ENCODE measurements around the gene GSC2.

The GSC2 gene

GRCh38 chr22:19137384-19138216 lies 12.5 kb downstream of the GSC2 start:
- Histone ChIP-seq H3K4me1 (ENCODE audit: control insufficient read depth, insufficient read depth, low read length) (no peaks in the 10 kb centered on the region), H3K9ac (ENCODE audit: low read length) (no peak overlapping the region), H3K4me3 (ENCODE audit: low read depth, low read length) (no peak overlapping the region), H3K27ac (ENCODE audit: low read depth, low read length) (no peak overlapping the region), H3K36me3 (ENCODE audit: control insufficient read depth, insufficient read depth, low read length) (peaks cover 95% of the 10 kb centered on the region), H3K27me3 (ENCODE audit: control insufficient read depth, insufficient read depth, low read length) (no peaks in the 10 kb centered on the region), H3K9me3 (ENCODE audit: control insufficient read depth, insufficient read depth, low read depth, low read length) (no peaks in the 10 kb centered on the region)

GRCh38 chr22:19136915-19137314 lies 13.2 kb downstream of the GSC2 start:
- Histone ChIP-seq H3K27ac (ENCODE audit: low read depth, low read length) (no peak overlapping the region), H3K9me3 (ENCODE audit: control insufficient read depth, insufficient read depth, low read depth, low read length) (no peaks in the 10 kb centered on the region), H3K36me3 (ENCODE audit: control insufficient read depth, insufficient read depth, low read length) (peaks cover 94% of the 10 kb centered on the region), H3K4me3 (ENCODE audit: low read depth, low read length) (no peak overlapping the region), H3K4me1 (ENCODE audit: control insufficient read depth, insufficient read depth, low read length) (no peaks in the 10 kb centered on the region), H3K9ac (ENCODE audit: low read length) (no peak overlapping the region), H3K27me3 (ENCODE audit: control insufficient read depth, insufficient read depth, low read length) (no peaks in the 10 kb centered on the region)

DNA sequence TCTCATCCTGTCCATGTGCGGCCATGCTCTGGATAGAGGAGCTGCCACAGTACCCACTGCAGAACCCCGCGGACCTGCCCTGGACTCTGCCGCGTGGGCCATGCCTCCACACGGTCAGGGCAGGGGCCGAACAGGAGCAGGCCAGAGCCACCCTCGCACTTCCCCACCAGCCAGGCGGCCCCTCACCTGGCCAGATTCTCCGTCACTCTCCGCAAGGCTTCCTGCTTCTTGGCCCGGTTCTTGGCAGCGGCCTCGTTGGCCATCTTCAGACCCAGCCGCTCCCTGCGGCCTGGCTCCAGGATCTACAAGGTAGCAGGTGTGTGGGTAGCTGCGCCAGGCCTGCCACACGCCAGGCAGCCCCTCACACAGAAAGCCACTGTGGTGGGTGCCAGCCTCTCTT lies 15.2 kb downstream of the GSC2 start:
- H3K27me3 ChIP-seq (ENCODE audit: control insufficient read depth, insufficient read depth, low read length) = no peaks in the 10 kb centered on the region
- H3K27ac ChIP-seq (ENCODE audit: low read depth, low read length) = no peak overlapping the region
- no peaks in the 10 kb centered on the region for H3K9me3 ChIP-seq (ENCODE audit: control insufficient read depth, insufficient read depth, low read depth, low read length)
- peaks cover 82% of the 10 kb centered on the region for H3K36me3 ChIP-seq (ENCODE audit: control insufficient read depth, insufficient read depth, low read length)
- H3K4me1 ChIP-seq (ENCODE audit: control insufficient read depth, insufficient read depth, low read length) = no peaks in the 10 kb centered on the region
- H3K4me3 ChIP-seq (ENCODE audit: low read depth, low read length) = no peak overlapping the region
- no peak overlapping the region for H3K9ac ChIP-seq (ENCODE audit: low read length)

GRCh38 chr22:19134176-19134831 lies 15.8 kb downstream of the GSC2 start:
- Histone ChIP-seq H3K4me1 (ENCODE audit: control insufficient read depth, insufficient read depth, low read length) (no peaks in the 10 kb centered on the region), H3K36me3 (ENCODE audit: control insufficient read depth, insufficient read depth, low read length) (peaks cover 76% of the 10 kb centered on the region), H3K9me3 (ENCODE audit: control insufficient read depth, insufficient read depth, low read depth, low read length) (no peaks in the 10 kb centered on the region), H3K9ac (ENCODE audit: low read length) (no peak overlapping the region), H3K27ac (ENCODE audit: low read depth, low read length) (no peak overlapping the region), H3K4me3 (ENCODE audit: low read depth, low read length) (no peak overlapping the region), H3K27me3 (ENCODE audit: control insufficient read depth, insufficient read depth, low read length) (no peaks in the 10 kb centered on the region)

- H3K9me3 ChIP-seq (ENCODE audit: control insufficient read depth, insufficient read depth, low read depth, low read length) = no peaks in the 10 kb centered on the region
- no peak overlapping the region for H3K4me3 ChIP-seq (ENCODE audit: low read depth, low read length)
- peaks cover 68% of the 10 kb centered on the region for H3K36me3 ChIP-seq (ENCODE audit: control insufficient read depth, insufficient read depth, low read length)
- H3K27ac ChIP-seq (ENCODE audit: low read depth, low read length) = no peak overlapping the region
- H3K4me1 ChIP-seq (ENCODE audit: control insufficient read depth, insufficient read depth, low read length) = no peaks in the 10 kb centered on the region
- peak overlapping the region; percentile 6 for H3K9ac ChIP-seq (ENCODE audit: low read length)
- no peaks in the 10 kb centered on the region for H3K27me3 ChIP-seq (ENCODE audit: control insufficient read depth, insufficient read depth, low read length)
These were observed 16.5 kb downstream of the GSC2 start for GRCh38 chr22:19133561-19133960.

GRCh38 chr22:19132693-19133400 lies 17.2 kb downstream of the GSC2 start:
- peaks cover 61% of the 10 kb centered on the region for H3K36me3 ChIP-seq (ENCODE audit: control insufficient read depth, insufficient read depth, low read length)

DNA sequence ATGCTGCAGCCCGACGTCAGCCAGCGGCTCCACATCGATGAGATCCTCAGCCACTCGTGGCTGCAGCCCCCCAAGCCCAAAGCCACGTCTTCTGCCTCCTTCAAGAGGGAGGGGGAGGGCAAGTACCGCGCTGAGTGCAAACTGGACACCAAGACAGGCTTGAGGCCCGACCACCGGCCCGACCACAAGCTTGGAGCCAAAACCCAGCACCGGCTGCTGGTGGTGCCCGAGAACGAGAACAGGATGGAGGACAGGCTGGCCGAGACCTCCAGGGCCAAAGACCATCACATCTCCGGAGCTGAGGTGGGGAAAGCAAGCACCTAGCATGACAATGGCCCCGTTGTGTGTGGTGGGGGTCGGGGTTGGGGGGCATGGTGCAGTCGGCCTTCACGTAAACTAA lies 17.9 kb downstream of the GSC2 start:
- Histone ChIP-seq H3K4me3 (ENCODE audit: low read depth, low read length) (no peak overlapping the region), H3K27ac (ENCODE audit: low read depth, low read length) (no peak overlapping the region), H3K4me1 (ENCODE audit: control insufficient read depth, insufficient read depth, low read length) (no peaks in the 10 kb centered on the region), H3K9me3 (ENCODE audit: control insufficient read depth, insufficient read depth, low read depth, low read length) (no peaks in the 10 kb centered on the region), H3K27me3 (ENCODE audit: control insufficient read depth, insufficient read depth, low read length) (no peaks in the 10 kb centered on the region), H3K9ac (ENCODE audit: low read length) (no peak overlapping the region), H3K36me3 (ENCODE audit: control insufficient read depth, insufficient read depth, low read length) (peaks cover 54% of the 10 kb centered on the region)

More at GRCh38 chr22:19132693-19133400, 17.2 kb downstream of the GSC2 start:
- Histone ChIP-seq H3K9me3 (ENCODE audit: control insufficient read depth, insufficient read depth, low read depth, low read length) (no peaks in the 10 kb centered on the region), H3K4me3 (ENCODE audit: low read depth, low read length) (no peak overlapping the region), H3K27me3 (ENCODE audit: control insufficient read depth, insufficient read depth, low read length) (no peaks in the 10 kb centered on the region), H3K9ac (ENCODE audit: low read length) (no peak overlapping the region), H3K4me1 (ENCODE audit: control insufficient read depth, insufficient read depth, low read length) (no peaks in the 10 kb centered on the region), H3K27ac (ENCODE audit: low read depth, low read length) (no peak overlapping the region)

GRCh38 chr22:19131685-19132015 lies 18.4 kb downstream of the GSC2 start:
- Histone ChIP-seq H3K4me1 (ENCODE audit: control insufficient read depth, insufficient read depth, low read length) (no peaks in the 10 kb centered on the region), H3K9ac (ENCODE audit: low read length) (no peak overlapping the region), H3K9me3 (ENCODE audit: control insufficient read depth, insufficient read depth, low read depth, low read length) (no peaks in the 10 kb centered on the region), H3K4me3 (ENCODE audit: low read depth, low read length) (no peak overlapping the region), H3K27me3 (ENCODE audit: control insufficient read depth, insufficient read depth, low read length) (no peaks in the 10 kb centered on the region), H3K36me3 (ENCODE audit: control insufficient read depth, insufficient read depth, low read length) (peaks cover 49% of the 10 kb centered on the region), H3K27ac (ENCODE audit: low read depth, low read length) (no peak overlapping the region)

GRCh38 chr22:19130959-19131684 lies 19.0 kb downstream of the GSC2 start, which contains the start of gene TSSK2:
TSSK2 (plus strand) TSS chr22:19131308; CDS start chr22:19131400, 92 bp downstream.
- Histone ChIP-seq H3K27ac (ENCODE audit: low read depth, low read length) (no peak within 1 kb of the TSS), H3K27me3 (ENCODE audit: control insufficient read depth, insufficient read depth, low read length) (no peaks in the 10 kb centered on the region), H3K9ac (ENCODE audit: low read length) (no peak within 1 kb of the TSS), H3K4me3 (ENCODE audit: low read depth, low read length) (no peak within 1 kb of the TSS), H3K4me1 (ENCODE audit: control insufficient read depth, insufficient read depth, low read length) (no peaks in the 10 kb centered on the region), H3K36me3 (ENCODE audit: control insufficient read depth, insufficient read depth, low read length) (peaks cover 45% of the 10 kb centered on the region), H3K9me3 (ENCODE audit: control insufficient read depth, insufficient read depth, low read depth, low read length) (no peaks in the 10 kb centered on the region)

GRCh38 chr22:19129871-19130270 lies 20.2 kb downstream of the GSC2 start:
- H3K9ac ChIP-seq (ENCODE audit: low read length) = no peak overlapping the region
- H3K27me3 ChIP-seq (ENCODE audit: control insufficient read depth, insufficient read depth, low read length) = peaks cover 2% of the 10 kb centered on the region; the same call in 1 of the 2 replicates

More at GRCh38 chr22:19129871-19130270, 20.2 kb downstream of the GSC2 start:
- Histone ChIP-seq H3K4me3 (ENCODE audit: low read depth, low read length) (no peak overlapping the region), H3K36me3 (ENCODE audit: control insufficient read depth, insufficient read depth, low read length) (peaks cover 35% of the 10 kb centered on the region), H3K4me1 (ENCODE audit: control insufficient read depth, insufficient read depth, low read length) (no peaks in the 10 kb centered on the region), H3K9me3 (ENCODE audit: control insufficient read depth, insufficient read depth, low read depth, low read length) (no peaks in the 10 kb centered on the region), H3K27ac (ENCODE audit: low read depth, low read length) (no peak overlapping the region)

Data from HUES6 (cell line).